AG10803 (cell line): ENCODE results near the gene ZBTB4.

Experiments used
- DNase-seq: peaks from one replicate; pipeline ENCODE4 v3.0.0; 2010; ENCODE audit warnings: low read depth
- H3K4me3 ChIP-seq: 2 replicates; pipeline ENCODE4 v1.5.1; 2011; ENCODE audit warnings: mild to moderate bottlenecking, low read length, control low read depth
- TF ChIP-seq, protein P1 (sequence below): conservative IDR thresholded peaks from 2 replicates; pipeline ENCODE4 v1.5.1; 2011; ENCODE audit warnings: mild to moderate bottlenecking, low read length, control low read depth, inconsistent platforms

The ZBTB4 gene

DNA sequence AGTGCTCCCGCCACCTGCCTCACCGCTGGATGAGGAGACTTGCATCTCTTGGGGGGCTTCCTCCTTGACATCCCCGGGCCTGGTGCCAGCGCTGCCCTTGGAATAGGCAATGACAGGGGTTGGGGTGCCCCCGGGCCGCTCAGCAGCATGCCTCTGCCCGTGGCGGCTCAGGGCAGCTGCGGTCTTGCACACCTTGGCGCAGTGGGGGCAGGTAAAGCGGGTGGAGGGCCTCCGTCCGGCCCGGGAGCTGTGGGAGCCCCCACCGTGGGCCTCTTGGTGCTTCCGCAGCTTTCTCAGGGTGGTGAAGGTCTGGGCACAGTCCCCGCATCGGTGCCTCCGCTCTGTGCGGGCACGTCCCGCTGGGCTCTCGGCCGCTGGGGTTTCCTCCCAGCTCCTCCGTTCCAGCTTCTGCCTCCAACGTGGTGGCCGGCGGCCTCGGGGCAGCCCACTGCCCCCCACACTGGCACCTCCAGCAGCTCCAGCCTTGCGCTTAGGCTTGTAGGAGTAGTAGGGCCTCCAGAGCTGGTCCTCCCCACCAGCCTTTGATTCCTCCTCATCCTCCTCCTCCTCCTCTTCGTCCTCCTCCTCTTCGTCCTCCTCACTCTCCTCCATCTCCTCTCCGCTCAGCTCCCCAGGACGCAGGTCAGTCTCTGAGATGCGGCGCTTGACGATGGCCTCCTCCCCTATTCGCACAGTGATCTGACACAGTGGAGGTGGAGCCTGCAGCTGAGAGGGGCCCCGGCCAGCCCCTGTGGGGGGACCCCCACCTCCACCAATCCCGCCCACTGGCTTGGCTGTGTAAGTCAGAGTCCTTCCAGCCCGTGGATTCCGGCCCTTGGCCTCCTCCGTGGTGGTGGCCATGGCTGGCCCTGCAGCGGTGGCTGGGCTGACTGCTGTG, 16.7 kb downstream of the ZBTB4 start:
- TF ChIP-seq, protein P1, sequence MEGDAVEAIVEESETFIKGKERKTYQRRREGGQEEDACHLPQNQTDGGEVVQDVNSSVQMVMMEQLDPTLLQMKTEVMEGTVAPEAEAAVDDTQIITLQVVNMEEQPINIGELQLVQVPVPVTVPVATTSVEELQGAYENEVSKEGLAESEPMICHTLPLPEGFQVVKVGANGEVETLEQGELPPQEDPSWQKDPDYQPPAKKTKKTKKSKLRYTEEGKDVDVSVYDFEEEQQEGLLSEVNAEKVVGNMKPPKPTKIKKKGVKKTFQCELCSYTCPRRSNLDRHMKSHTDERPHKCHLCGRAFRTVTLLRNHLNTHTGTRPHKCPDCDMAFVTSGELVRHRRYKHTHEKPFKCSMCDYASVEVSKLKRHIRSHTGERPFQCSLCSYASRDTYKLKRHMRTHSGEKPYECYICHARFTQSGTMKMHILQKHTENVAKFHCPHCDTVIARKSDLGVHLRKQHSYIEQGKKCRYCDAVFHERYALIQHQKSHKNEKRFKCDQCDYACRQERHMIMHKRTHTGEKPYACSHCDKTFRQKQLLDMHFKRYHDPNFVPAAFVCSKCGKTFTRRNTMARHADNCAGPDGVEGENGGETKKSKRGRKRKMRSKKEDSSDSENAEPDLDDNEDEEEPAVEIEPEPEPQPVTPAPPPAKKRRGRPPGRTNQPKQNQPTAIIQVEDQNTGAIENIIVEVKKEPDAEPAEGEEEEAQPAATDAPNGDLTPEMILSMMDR = no peak
- no peak for DNase-seq
- no peak overlapping the region for H3K4me3 ChIP-seq

DNA sequence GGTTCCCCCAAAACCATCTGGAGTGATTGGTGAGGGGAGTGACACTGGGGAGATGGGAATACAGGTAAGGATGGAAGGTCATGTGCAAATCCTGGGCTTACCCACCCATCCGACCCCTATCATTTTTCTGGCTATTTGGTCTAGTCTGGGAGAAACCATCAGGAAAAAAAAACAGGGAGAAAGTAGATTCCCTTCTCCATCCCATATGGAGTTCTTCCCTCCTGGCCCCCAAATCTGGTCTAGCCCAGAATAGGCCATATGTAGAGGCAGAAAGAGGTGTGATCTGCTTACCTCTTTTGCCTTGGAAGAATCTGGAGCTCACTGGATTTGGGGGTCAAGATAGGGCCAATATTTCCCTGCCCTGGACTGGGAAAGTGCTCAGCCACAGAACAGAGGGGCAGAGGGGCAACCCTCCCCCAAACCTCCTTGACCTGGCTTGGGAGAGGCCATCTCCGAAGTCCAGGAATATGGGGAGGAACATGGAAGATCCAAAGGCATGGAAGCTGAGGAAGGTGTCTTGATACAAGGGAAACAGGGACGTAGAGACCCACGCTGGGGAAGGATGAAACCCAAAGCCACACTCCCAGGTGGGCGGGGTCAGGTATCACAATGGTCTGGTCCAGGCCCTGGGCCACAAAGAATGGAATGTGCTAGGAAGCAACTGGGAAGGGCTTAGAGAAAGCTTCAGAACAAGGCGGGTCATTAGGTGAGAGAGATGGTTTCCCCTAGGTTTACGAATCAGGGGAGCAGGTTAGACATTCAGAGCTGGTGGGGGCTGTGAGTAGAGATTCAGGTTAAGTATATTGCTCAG, 18.4 kb downstream of the ZBTB4 start:
- TF ChIP-seq, protein P1 = no peak
- no peak for DNase-seq

DNA sequence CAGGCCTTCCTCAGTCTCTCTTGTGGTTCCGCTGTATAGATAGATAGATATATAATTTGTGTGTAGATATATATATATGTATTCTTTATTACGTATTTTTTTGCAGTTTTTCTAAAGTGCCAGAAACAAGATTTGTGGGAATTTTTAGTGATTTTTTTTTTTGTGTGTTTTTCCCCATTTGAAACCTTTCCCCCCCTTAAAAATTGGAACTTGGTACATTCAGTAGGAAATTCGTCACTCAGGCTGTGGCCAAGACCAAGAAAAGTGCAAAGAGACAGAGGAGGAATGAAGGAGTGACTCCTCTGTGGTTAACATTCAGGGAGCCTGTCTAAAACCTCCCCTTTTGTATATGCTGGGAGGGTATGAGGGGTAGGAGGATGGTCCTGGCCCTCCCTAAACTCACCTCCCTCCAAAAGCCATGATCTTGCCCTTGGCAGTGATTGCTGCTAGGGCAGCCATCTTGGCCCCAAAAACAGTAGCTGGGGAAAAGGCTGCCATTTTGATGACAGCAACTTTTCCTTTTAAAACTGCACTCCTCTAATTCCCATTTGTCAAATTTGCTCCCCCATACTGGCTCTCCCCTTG, 19.4 kb downstream of the ZBTB4 start:
- no peak overlapping the region for H3K4me3 ChIP-seq
- TF ChIP-seq, protein P1 = no peak
- no peak for DNase-seq

More for the DNA sequence above, 18.4 kb downstream of the ZBTB4 start:
- H3K4me3 ChIP-seq = no peak overlapping the region

DNA sequence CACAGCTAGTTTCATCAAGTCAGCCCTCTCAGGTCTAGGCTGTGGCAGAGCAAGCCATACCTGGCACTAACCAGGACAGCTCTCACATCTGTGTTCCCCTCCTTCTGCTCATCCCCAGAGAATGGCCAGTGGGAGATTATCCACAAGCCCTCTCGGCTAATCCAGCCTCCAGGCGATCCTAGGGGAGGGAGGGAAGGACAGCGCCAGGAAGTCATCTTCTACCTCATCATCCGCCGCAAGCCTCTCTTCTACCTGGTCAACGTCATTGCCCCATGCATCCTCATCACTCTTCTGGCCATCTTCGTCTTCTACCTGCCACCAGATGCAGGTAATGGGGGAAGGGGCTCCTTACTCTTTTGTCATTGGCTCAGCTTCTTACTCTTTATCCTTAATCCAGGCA, 31.0 kb downstream of the ZBTB4 start:
- no peak overlapping the region for H3K4me3 ChIP-seq
- TF ChIP-seq, protein P1 = no peak
- DNase-seq = no peak

DNA sequence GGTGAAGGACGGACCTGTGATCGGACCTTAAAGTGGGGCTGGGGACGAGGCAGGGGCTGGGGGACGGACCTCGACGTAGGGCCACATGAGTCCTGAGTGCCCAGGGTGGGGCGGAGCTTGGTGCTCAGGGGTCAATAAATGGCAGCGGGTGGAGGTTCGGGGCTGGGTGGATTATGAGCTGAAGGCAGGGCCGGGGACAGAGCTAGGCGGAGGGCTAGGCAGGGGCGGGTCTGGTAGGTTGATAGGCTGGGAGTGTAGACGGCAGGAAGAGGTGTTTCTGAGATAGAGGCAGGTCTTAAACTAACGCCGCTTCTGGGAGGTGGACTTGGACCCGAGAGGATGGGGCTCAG, 33.8 kb downstream of the ZBTB4 start:
- H3K4me3 ChIP-seq = peak overlapping the region; percentile 37
- TF ChIP-seq, protein P1 = no peak
- no peak for DNase-seq

DNA sequence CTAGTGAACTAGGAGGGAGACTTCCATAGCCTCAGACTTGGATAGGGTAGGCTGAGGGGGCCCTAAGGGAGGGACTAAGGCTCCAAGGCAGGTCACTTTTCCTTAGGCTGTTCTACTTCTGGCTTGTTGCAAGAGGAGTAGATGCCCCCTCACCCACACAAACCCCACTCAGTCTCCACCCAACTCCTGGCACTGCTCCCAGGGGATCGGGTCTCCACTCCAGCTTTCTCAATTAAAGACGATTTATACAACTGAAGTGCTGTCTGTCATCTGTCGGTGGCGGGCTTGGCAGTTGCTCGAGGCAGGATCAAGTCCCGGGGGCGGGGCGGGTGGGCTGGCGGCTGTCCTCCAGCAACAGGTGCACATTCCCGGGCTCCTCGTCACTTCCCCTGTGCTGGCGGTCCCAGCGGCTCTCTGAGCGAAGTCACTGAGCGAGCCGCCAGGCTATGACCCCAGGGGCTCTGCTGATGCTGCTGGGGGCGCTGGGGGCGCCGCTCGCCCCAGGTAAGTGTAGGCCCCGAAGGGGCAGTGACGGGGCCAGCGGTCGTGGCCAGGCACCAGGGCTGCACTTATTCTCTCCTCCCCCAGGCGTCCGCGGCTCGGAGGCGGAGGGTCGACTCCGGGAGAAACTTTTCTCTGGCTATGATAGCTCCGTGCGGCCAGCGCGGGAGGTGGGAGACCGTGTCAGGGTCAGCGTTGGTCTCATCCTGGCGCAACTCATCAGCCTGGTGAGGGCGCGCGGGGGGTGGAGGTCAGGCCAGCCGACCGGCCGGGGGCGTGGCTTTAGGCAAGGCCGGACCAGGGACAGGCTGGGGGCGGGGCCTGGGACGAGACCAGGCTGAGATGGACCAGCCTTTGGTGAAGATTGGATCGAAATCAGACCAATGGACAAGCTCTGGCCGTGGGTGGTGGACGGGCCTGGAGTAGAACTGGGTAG, 34.5 kb downstream of the ZBTB4 start, which contains the start of gene CHRNB1:
Gene CHRNB1, plus strand, starts transcription at position 380 of the 937 bp plus-strand sequence. Its CDS starts 67 bp downstream, at position 447.
- no peak for DNase-seq
- peak within 1 kb of the TSS; percentile 37 for H3K4me3 ChIP-seq
- TF ChIP-seq, protein P1 = no peak
